Activated CD4-positive, CD25-positive, alpha-beta regulatory T cell treated with anti-CD3 and anti-CD28 coated beads, Interleukin-2, amount 50 U/mL, for 72 hours (primary cell): ENCODE results near the gene CEP20.

Source experiments
- DNase-seq: peaks from one replicate; pipeline ENCODE4 v3.0.0; 2021

Gene CEP20

GRCh38 chr16:15897121-15897780, 8.8 kb upstream of the CEP20 start:
- DNase-seq, result no peak

GRCh38 chr16:15894571-15895374, 6.4 kb upstream of the CEP20 start:
- DNase-seq, result no peak

- no peak for DNase-seq
Observed at GRCh38 chr16:15891508-15891907, 3.1 kb upstream of the CEP20 start.

GRCh38 chr16:15887283-15887682, 1.1 kb downstream of the CEP20 start:
- DNase-seq, result no peak

- no peak for DNase-seq
Observed at GRCh38 chr16:15886078-15886477, 2.3 kb downstream of the CEP20 start.

GRCh38 chr16:15885560-15886001, 2.8 kb downstream of the CEP20 start:
- DNase-seq, result no peak

- DNase-seq, result no peak
Observed at GRCh38 chr16:15882563-15882962, 5.8 kb downstream of the CEP20 start.

- DNase-seq, result no peak
Observed at GRCh38 chr16:15881794-15882379, 6.5 kb downstream of the CEP20 start.

GRCh38 chr16:15880434-15881308, 7.7 kb downstream of the CEP20 start:
- no peak for DNase-seq

GRCh38 chr16:15879255-15879811, 9.1 kb downstream of the CEP20 start:
- no peak for DNase-seq

GRCh38 chr16:15876503-15876902, 11.9 kb downstream of the CEP20 start:
- DNase-seq, result no peak

- no peak for DNase-seq
Observed at GRCh38 chr16:15874745-15875314, 13.6 kb downstream of the CEP20 start.

- no peak for DNase-seq
Observed at GRCh38 chr16:15873737-15874136, 14.7 kb downstream of the CEP20 start.

- DNase-seq, result no peak
Observed at GRCh38 chr16:15873301-15873700, 15.1 kb downstream of the CEP20 start.

- no peak for DNase-seq
Observed at GRCh38 chr16:15870011-15870410, 18.4 kb downstream of the CEP20 start.

GRCh38 chr16:15866451-15866850, 22.0 kb downstream of the CEP20 start:
- DNase-seq, result no peak

- no peak for DNase-seq
Observed at GRCh38 chr16:15865742-15866141, 22.7 kb downstream of the CEP20 start.

GRCh38 chr16:15864939-15865338, 23.5 kb downstream of the CEP20 start:
- DNase-seq, result no peak

GRCh38 chr16:15861996-15862395, 26.4 kb downstream of the CEP20 start:
- no peak for DNase-seq

- DNase-seq, result no peak
Observed at GRCh38 chr16:15858921-15859668, 29.3 kb downstream of the CEP20 start.

- no peak for DNase-seq
Observed at GRCh38 chr16:15857724-15858560, 30.5 kb downstream of the CEP20 start.
